DOHH2 (cell line): ENCODE measurements around the gene RETREG2.

Experiments
- H3F3A ChIP-seq: fragments of 200-600 bp; sonication (generic), shearing (Covaris generic); 2 replicates; pipeline ENCODE4 v1.6.0; 2016; ENCODE audit warnings: antibody characterized with exemption, mild to moderate bottlenecking; ENCODE audit not compliant: control insufficient read depth, insufficient read depth
- H3K27ac ChIP-seq: fragments of 200-600 bp; sonication (generic); 2 replicates; pipeline ENCODE4 v1.5.1; 2014; ENCODE audit warnings: low read depth, mild to moderate bottlenecking, low read length, moderate library complexity
- H3K27me3 ChIP-seq: fragments of 200-600 bp; sonication (generic); 2 replicates; pipeline ENCODE4 v1.6.1; 2014; ENCODE audit warnings: mild to moderate bottlenecking, low read length, mixed read lengths; ENCODE audit not compliant: control insufficient read depth
- H3K36me3 ChIP-seq: fragments of 200-600 bp; sonication (generic); 2 replicates; pipeline ENCODE4 v1.6.1; 2014; ENCODE audit warnings: mild to moderate bottlenecking, low read length, moderate library complexity, mixed read lengths; ENCODE audit not compliant: control insufficient read depth
- H3K4me1 ChIP-seq: fragments of 200-600 bp; sonication (generic); 2 replicates; pipeline ENCODE4 v1.6.1; 2014; ENCODE audit warnings: mild to moderate bottlenecking, low read length, mixed read lengths; ENCODE audit not compliant: control insufficient read depth
- H3K4me2 ChIP-seq: fragments of 200-600 bp; sonication (generic); 2 replicates; pipeline ENCODE4 v1.6.0; 2014; ENCODE audit warnings: mild to moderate bottlenecking, low read length, moderate library complexity
- H3K4me3 ChIP-seq: fragments of 200-600 bp; sonication (generic); 2 replicates; pipeline ENCODE4 v1.5.1; 2014; ENCODE audit warnings: mild to moderate bottlenecking, low read length, mixed read lengths
- H3K79me2 ChIP-seq: fragments of 200-600 bp; sonication (generic); 2 replicates; pipeline ENCODE4 v1.6.1; 2014; ENCODE audit warnings: mild to moderate bottlenecking, low read length, mixed read lengths; ENCODE audit not compliant: control insufficient read depth
- H3K9me2 ChIP-seq: fragments of 200-600 bp; sonication (generic); replicated peaks from 2 replicates; pipeline ENCODE4 v1.6.1; 2014; ENCODE audit warnings: mild to moderate bottlenecking, low read length, mixed read lengths; ENCODE audit not compliant: control insufficient read depth
- H3K9me3 ChIP-seq: fragments of 200-600 bp; sonication (generic); 2 replicates; pipeline ENCODE4 v1.6.1; 2014; ENCODE audit warnings: antibody characterized with exemption, low read length, mixed read lengths; ENCODE audit not compliant: control insufficient read depth, insufficient read depth
- H4K20me1 ChIP-seq: fragments of 200-600 bp; sonication (generic); 2 replicates; pipeline ENCODE4 v1.6.0; 2014; ENCODE audit warnings: low read depth, mild to moderate bottlenecking, antibody characterized with exemption, low read length, moderate library complexity; ENCODE audit not compliant: control insufficient read depth, insufficient read depth
- CTCF ChIP-seq: fragments of 200-600 bp; sonication (generic); IDR thresholded peaks from one replicate; pipeline ENCODE4 v1.5.1; 2014; ENCODE audit warnings: antibody characterized with exemption, mild to moderate bottlenecking, low read depth, low read length; ENCODE audit not compliant: poor library complexity, severe bottlenecking
- EZH2phosphoT487 ChIP-seq: fragments of 200-600 bp; sonication (generic); IDR thresholded peaks from 2 replicates; pipeline ENCODE4 v1.6.1; 2017; ENCODE audit warnings: borderline replicate concordance, mild to moderate bottlenecking, antibody characterized with exemption, low read length, moderate library complexity, mixed read lengths

RETREG2 gene

DNA sequence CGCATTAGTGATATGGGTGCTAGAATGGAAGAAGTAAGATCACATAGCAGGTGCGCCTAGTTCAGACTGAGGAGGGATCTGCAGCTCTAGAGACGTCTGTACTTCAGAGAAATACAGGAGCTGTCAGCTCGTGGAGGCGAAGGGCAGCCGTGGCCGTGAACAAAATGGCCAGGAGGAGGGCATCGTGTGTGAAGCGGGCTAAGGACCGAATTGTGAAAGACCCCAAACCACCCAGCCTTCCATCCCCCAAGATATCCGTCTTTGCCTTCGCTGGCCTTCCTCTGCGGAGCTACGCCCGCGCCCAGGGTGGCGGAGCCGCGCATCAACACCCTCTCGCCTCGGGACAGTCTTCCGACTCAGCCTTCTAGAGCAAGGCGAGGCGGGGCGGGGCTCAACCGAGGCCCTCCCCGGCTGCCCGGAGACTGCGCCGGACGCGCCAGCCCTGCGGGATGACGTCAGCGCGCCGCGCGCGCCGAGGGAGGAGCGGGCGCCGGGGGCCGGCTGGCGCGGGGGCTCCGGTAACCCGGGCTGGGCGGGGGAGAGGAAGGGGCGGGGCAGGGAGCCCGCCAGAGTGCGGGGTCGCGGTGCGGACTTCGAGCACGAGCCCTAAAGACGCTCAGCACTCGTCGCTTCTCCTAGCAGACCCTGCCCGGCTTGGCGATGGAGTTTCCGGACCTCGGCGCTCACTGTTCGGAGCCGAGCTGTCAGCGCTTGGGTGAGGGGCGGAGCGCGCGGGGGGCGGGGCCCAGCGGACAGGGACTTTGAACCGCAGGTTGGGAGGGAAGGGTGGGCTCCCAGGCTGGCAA is 28.5 kb downstream of the RETREG2 start, which contains the start of gene ZFAND2B:
Gene ZFAND2B, plus strand, starts transcription at position 455 of the 806 bp plus-strand sequence. Its CDS starts 206 bp downstream, at position 661.
- H3K9me2 ChIP-seq: no peaks in the 10 kb centered on the region
- no peaks in the 10 kb centered on the region for H3K27me3 ChIP-seq
- H3K4me3 ChIP-seq: peak within 1 kb of the TSS; percentile 88
- peaks cover 43% of the 10 kb centered on the region for H3K36me3 ChIP-seq
- peaks cover 7% of the 10 kb centered on the region; the same call in 1 of the 2 replicates for H3F3A ChIP-seq
- H3K79me2 ChIP-seq: peaks cover 3% of the 10 kb centered on the region; the same call in 1 of the 2 replicates
- peak within 1 kb of the TSS; percentile 76 for H3K27ac ChIP-seq
- peak within 1 kb of the TSS; percentile 97 for H3K4me2 ChIP-seq
- H3K9me3 ChIP-seq: no peaks in the 10 kb centered on the region
- peaks cover 18% of the 10 kb centered on the region for H3K4me1 ChIP-seq
- H4K20me1 ChIP-seq: no peaks in the 10 kb centered on the region
- TF ChIP-seq EZH2phosphoT487: no peak
- peak; percentile 16 for TF ChIP-seq CTCF

- Histone ChIP-seq H3K27ac (peak overlapping the region; percentile 76), H3K27me3 (no peaks in the 10 kb centered on the region), H3K36me3 (peaks cover 47% of the 10 kb centered on the region), H3F3A (peaks cover 7% of the 10 kb centered on the region; the same call in 1 of the 2 replicates), H3K9me2 (no peaks in the 10 kb centered on the region), H3K79me2 (peaks cover 3% of the 10 kb centered on the region; the same call in 1 of the 2 replicates), H3K9me3 (no peaks in the 10 kb centered on the region), H3K4me2 (peak overlapping the region; percentile 97), H3K4me1 (peaks cover 18% of the 10 kb centered on the region), H3K4me3 (peak overlapping the region; percentile 88), H4K20me1 (no peaks in the 10 kb centered on the region)
- TF ChIP-seq CTCF (no peak), EZH2phosphoT487 (no peak)
These were observed 29.2 kb downstream of the RETREG2 start for GRCh38 chr2:219207134-219207883.

DNA sequence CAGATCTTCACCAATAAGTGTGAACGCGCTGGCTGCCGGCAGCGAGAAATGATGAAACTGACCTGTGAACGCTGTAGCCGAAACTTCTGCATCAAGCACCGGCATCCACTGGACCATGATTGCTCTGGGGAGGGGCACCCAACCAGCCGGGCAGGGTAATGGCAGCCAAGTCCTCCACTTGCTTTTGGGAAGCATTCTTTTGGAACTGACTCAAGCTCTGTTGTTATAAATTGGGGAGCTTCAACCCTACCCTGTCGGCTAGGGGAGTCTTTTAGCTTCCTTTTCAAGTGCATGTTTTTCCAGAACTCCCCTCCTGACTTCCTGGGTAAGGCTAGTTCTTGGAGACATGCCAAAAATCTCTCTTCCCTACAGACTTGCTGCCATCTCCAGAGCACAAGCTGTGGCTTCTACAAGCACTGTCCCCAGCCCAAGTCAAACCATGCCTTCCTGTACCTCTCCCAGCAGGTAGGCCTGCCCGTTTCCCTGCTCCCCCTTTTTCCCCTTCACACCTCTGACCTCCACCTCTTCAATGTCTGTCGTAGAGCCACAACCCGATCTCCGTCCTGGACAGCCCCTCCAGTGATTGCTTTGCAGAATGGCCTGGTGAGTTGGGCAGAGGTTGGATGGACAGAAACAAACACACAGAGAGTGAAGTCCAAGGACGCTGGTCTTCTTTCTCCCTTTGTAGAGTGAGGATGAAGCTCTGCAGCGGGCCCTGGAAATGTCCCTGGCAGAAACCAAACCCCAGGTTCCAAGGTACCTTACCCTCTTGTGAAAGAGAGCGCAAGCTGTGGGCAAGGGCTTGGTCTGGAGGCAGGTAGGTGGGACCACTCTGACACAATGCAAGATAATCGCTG is 30.0 kb downstream of the RETREG2 start:
- Histone ChIP-seq H3F3A (peaks cover 7% of the 10 kb centered on the region; the same call in 1 of the 2 replicates), H3K27ac (no peak overlapping the region), H3K9me2 (no peaks in the 10 kb centered on the region), H3K9me3 (no peaks in the 10 kb centered on the region), H3K4me2 (peak overlapping the region; percentile 97), H3K4me3 (peak overlapping the region; percentile 88; the same call in 1 of the 2 replicates), H4K20me1 (no peaks in the 10 kb centered on the region), H3K36me3 (peaks cover 53% of the 10 kb centered on the region), H3K4me1 (peaks cover 18% of the 10 kb centered on the region), H3K79me2 (peaks cover 3% of the 10 kb centered on the region; the same call in 1 of the 2 replicates), H3K27me3 (no peaks in the 10 kb centered on the region)
- TF ChIP-seq EZH2phosphoT487: no peak
- no peak for TF ChIP-seq CTCF
